Measurements from ENCODE around the gene NTM. TPM values are rescaled to one million over a fixed set of nuclear protein-coding genes. Genes with fewer than 3 reads are reported as not detected.
A peak's percentile ranks its signal among the peaks of the same experiment; 100 is the strongest.

The NTM gene
- total and polyA plus RNA-seq, 9 donors: 8.5 to 37.1 (median 22.6) TPM

GRCh38 chr11:131864228-131864627 lies 493.8 kb downstream of the NTM start:
- Histone ChIP-seq H3K27me3 (ENCODE audit: control insufficient read depth, insufficient read depth, low read length) (peaks cover 2% of the 10 kb centered on the region), H3K9me3 (replicated peaks; ENCODE audit: control insufficient read depth, low read depth, low read length) (no peaks in the 10 kb centered on the region), H3K27ac (ENCODE audit: low read length) (no peak overlapping the region), H3K4me3 (ENCODE audit: low read length) (no peak overlapping the region), H3K4me1 (ENCODE audit: control insufficient read depth, insufficient read depth, low read length) (no peaks in the 10 kb centered on the region), H3K36me3 (ENCODE audit: control insufficient read depth, insufficient read depth, low read length) (no peaks in the 10 kb centered on the region)
- 48% methylated on average over 4 of the region's 5 CpGs for WGBS (ENCODE audit: insufficient coverage)
- no peak for DNase-seq

GRCh38 chr11:131865860-131866259 lies 495.4 kb downstream of the NTM start:
- WGBS (ENCODE audit: insufficient coverage): 100% methylated on average over 2 of the region's 3 CpGs
- DNase-seq: no peak
- Histone ChIP-seq H3K27ac (ENCODE audit: low read length) (no peak overlapping the region), H3K27me3 (ENCODE audit: control insufficient read depth, insufficient read depth, low read length) (no peaks in the 10 kb centered on the region), H3K4me3 (ENCODE audit: low read length) (no peak overlapping the region), H3K36me3 (ENCODE audit: control insufficient read depth, insufficient read depth, low read length) (no peaks in the 10 kb centered on the region), H3K9me3 (replicated peaks; ENCODE audit: control insufficient read depth, low read depth, low read length) (no peaks in the 10 kb centered on the region), H3K4me1 (ENCODE audit: control insufficient read depth, insufficient read depth, low read length) (no peaks in the 10 kb centered on the region)

GRCh38 chr11:131866535-131867400 lies 496.4 kb downstream of the NTM start:
- no peaks in the 10 kb centered on the region for H3K27me3 ChIP-seq (ENCODE audit: control insufficient read depth, insufficient read depth, low read length)
- WGBS (ENCODE audit: insufficient coverage): 71% methylated on average over 14 of the region's 17 CpGs

GRCh38 chr11:131867457-131868257 lies 497.2 kb downstream of the NTM start:
- no peaks in the 10 kb centered on the region for H3K27me3 ChIP-seq (ENCODE audit: control insufficient read depth, insufficient read depth, low read length)
- no peaks in the 10 kb centered on the region for H3K9me3 ChIP-seq (replicated peaks; ENCODE audit: control insufficient read depth, low read depth, low read length)
- H3K36me3 ChIP-seq (ENCODE audit: control insufficient read depth, insufficient read depth, low read length): no peaks in the 10 kb centered on the region
- H3K4me1 ChIP-seq (ENCODE audit: control insufficient read depth, insufficient read depth, low read length): no peaks in the 10 kb centered on the region
- peak; percentile 87 for DNase-seq
- H3K27ac ChIP-seq (ENCODE audit: low read length): no peak overlapping the region
- 59% methylated on average over 6 of the region's 10 CpGs for WGBS (ENCODE audit: insufficient coverage)
- H3K4me3 ChIP-seq (ENCODE audit: low read length): no peak overlapping the region

More at GRCh38 chr11:131866535-131867400, 496.4 kb downstream of the NTM start:
- no peak for DNase-seq
- H3K9me3 ChIP-seq (replicated peaks; ENCODE audit: control insufficient read depth, low read depth, low read length): no peaks in the 10 kb centered on the region
- no peaks in the 10 kb centered on the region for H3K36me3 ChIP-seq (ENCODE audit: control insufficient read depth, insufficient read depth, low read length)
- H3K4me1 ChIP-seq (ENCODE audit: control insufficient read depth, insufficient read depth, low read length): no peaks in the 10 kb centered on the region
- no peak overlapping the region for H3K27ac ChIP-seq (ENCODE audit: low read length)
- H3K4me3 ChIP-seq (ENCODE audit: low read length): no peak overlapping the region

GRCh38 chr11:131868629-131869507 lies 498.5 kb downstream of the NTM start:
- H3K27me3 ChIP-seq (ENCODE audit: control insufficient read depth, insufficient read depth, low read length): no peaks in the 10 kb centered on the region

GRCh38 chr11:131870305-131870704 lies 499.9 kb downstream of the NTM start:
- no peak for DNase-seq
- H3K27me3 ChIP-seq (ENCODE audit: control insufficient read depth, insufficient read depth, low read length): no peaks in the 10 kb centered on the region
- no peaks in the 10 kb centered on the region for H3K36me3 ChIP-seq (ENCODE audit: control insufficient read depth, insufficient read depth, low read length)
- H3K4me3 ChIP-seq (ENCODE audit: low read length): no peak overlapping the region
- no peaks in the 10 kb centered on the region for H3K9me3 ChIP-seq (replicated peaks; ENCODE audit: control insufficient read depth, low read depth, low read length)
- no peak overlapping the region for H3K27ac ChIP-seq (ENCODE audit: low read length)
- no CpG with 5 or more reads among the region's 2 CpGs for WGBS (ENCODE audit: insufficient coverage)
- H3K4me1 ChIP-seq (ENCODE audit: control insufficient read depth, insufficient read depth, low read length): no peaks in the 10 kb centered on the region

More at GRCh38 chr11:131868629-131869507, 498.5 kb downstream of the NTM start:
- no peaks in the 10 kb centered on the region for H3K4me1 ChIP-seq (ENCODE audit: control insufficient read depth, insufficient read depth, low read length)
- H3K4me3 ChIP-seq (ENCODE audit: low read length): no peak overlapping the region
- no peaks in the 10 kb centered on the region for H3K9me3 ChIP-seq (replicated peaks; ENCODE audit: control insufficient read depth, low read depth, low read length)
- H3K27ac ChIP-seq (ENCODE audit: low read length): no peak overlapping the region
- H3K36me3 ChIP-seq (ENCODE audit: control insufficient read depth, insufficient read depth, low read length): no peaks in the 10 kb centered on the region
- WGBS (ENCODE audit: insufficient coverage): 72% methylated on average over 3 of the region's 18 CpGs
- no peak for DNase-seq

- Histone ChIP-seq H3K27ac (ENCODE audit: low read length) (no peak overlapping the region), H3K27me3 (ENCODE audit: control insufficient read depth, insufficient read depth, low read length) (no peaks in the 10 kb centered on the region), H3K4me1 (ENCODE audit: control insufficient read depth, insufficient read depth, low read length) (no peaks in the 10 kb centered on the region), H3K36me3 (ENCODE audit: control insufficient read depth, insufficient read depth, low read length) (no peaks in the 10 kb centered on the region), H3K9me3 (replicated peaks; ENCODE audit: control insufficient read depth, low read depth, low read length) (no peaks in the 10 kb centered on the region), H3K4me3 (ENCODE audit: low read length) (no peak overlapping the region)
- WGBS (ENCODE audit: insufficient coverage): no CpG with 5 or more reads among the region's 2 CpGs
- DNase-seq: no peak
These were observed 500.6 kb downstream of the NTM start for GRCh38 chr11:131871006-131871405.

GRCh38 chr11:131874070-131874469 lies 503.7 kb downstream of the NTM start:
- Histone ChIP-seq H3K4me3 (ENCODE audit: low read length) (no peak overlapping the region), H3K36me3 (ENCODE audit: control insufficient read depth, insufficient read depth, low read length) (no peaks in the 10 kb centered on the region), H3K4me1 (ENCODE audit: control insufficient read depth, insufficient read depth, low read length) (no peaks in the 10 kb centered on the region), H3K9me3 (replicated peaks; ENCODE audit: control insufficient read depth, low read depth, low read length) (no peaks in the 10 kb centered on the region), H3K27ac (ENCODE audit: low read length) (no peak overlapping the region), H3K27me3 (ENCODE audit: control insufficient read depth, insufficient read depth, low read length) (no peaks in the 10 kb centered on the region)
- DNase-seq: no peak

GRCh38 chr11:131875611-131876010 lies 505.2 kb downstream of the NTM start:
- Histone ChIP-seq H3K36me3 (ENCODE audit: control insufficient read depth, insufficient read depth, low read length) (no peaks in the 10 kb centered on the region), H3K27me3 (ENCODE audit: control insufficient read depth, insufficient read depth, low read length) (peaks cover 2% of the 10 kb centered on the region), H3K9me3 (replicated peaks; ENCODE audit: control insufficient read depth, low read depth, low read length) (no peaks in the 10 kb centered on the region), H3K4me1 (ENCODE audit: control insufficient read depth, insufficient read depth, low read length) (no peaks in the 10 kb centered on the region), H3K27ac (ENCODE audit: low read length) (peak overlapping the region; percentile 40), H3K4me3 (ENCODE audit: low read length) (no peak overlapping the region)
- 13% methylated on average over 3 of the region's 5 CpGs for WGBS (ENCODE audit: insufficient coverage)
- DNase-seq: peak; percentile 88

All from muscle of leg (tissue), 11 donors.